Naive thymus-derived CD8-positive, alpha-beta T cell (primary cell): ENCODE measurements around the gene SVIL. TPM values are rescaled to one million over a fixed set of nuclear protein-coding genes. Genes with fewer than 3 reads are reported as not detected.
"Not testable (repeated sequence)": the region's sequence is repeated elsewhere in the genome, so short reads cannot be mapped to it uniquely, and the experiment has no call there.

Source experiments
- ATAC-seq, 2 donors: fragments of 150-1000 bp; cut with Tn5 transposase in 1 of 2; sonication (Bioruptor Pico), chemical (Tn5 transposase) in 1 of 2; 1 replicate in 1 of 2; 2 replicates in 1 of 2; pipeline ENCODE4 v1.10.0; 2021; ENCODE audit warnings: mild to moderate bottlenecking in 2 of 2, moderate library complexity in 2 of 2
- POLR2A ChIA-PET: fragments of 350-600 bp; sonication (Branson Sonifier 250); formaldehyde crosslinking; loops from one replicate; lab custom pipeline; 2021; ENCODE audit warnings: antibody characterized with exemption; lab: Charles Lee
- DNase-seq, 10 donors: peaks; one replicate each; pipeline versions ENCODE4 v3.0.0 to v3.0.0-alpha.2; 2020 to 2022
- H3K27ac Mint-ChIP-seq, 10 donors: one replicate each; pipeline ENCODE4 v1.8.0; 2020 to 2022; ENCODE audit warnings: mild to moderate bottlenecking in 10 of 10, mixed read lengths in 10 of 10, moderate library complexity in 4 of 10, inconsistent platforms in 1 of 10
- H3K27me3 Mint-ChIP-seq, 5 donors: one replicate each; pipeline ENCODE4 v1.8.0; 2021 to 2022; ENCODE audit warnings: mixed read lengths in 5 of 5
- H3K36me3 Mint-ChIP-seq, 3 donors: one replicate each; pipeline ENCODE4 v1.8.0; 2020 to 2022; ENCODE audit warnings: mixed read lengths in 3 of 3, mild to moderate bottlenecking in 2 of 3, inconsistent platforms in 1 of 3
- H3K4me1 Mint-ChIP-seq, 4 donors: one replicate each; pipeline ENCODE4 v1.8.0; 2021 to 2022; ENCODE audit warnings: mixed read lengths in 4 of 4
- H3K4me3 Mint-ChIP-seq, 10 donors: one replicate each; pipeline ENCODE4 v1.8.0; 2020 to 2022; ENCODE audit warnings: mild to moderate bottlenecking in 10 of 10, mixed read lengths in 10 of 10, moderate library complexity in 6 of 10, inconsistent platforms in 1 of 10
- H3K9me3 Mint-ChIP-seq, 9 donors: one replicate each; pipeline ENCODE4 v1.8.0; 2020 to 2022; ENCODE audit warnings: mixed read lengths in 9 of 9, mild to moderate bottlenecking in 3 of 9, inconsistent platforms in 1 of 9, moderate library complexity in 1 of 9
- polyA plus RNA-seq, 3 donors: library from polyadenylated mRNA; unstranded; fragments of 300-500 nt; fragmentation: Illumina TruSeq; gene quantifications; one replicate each; pipeline ENCODE4 v1.2.3, GENCODE V29; 2021
- total RNA-seq, 8 experiments: library from RNA in 2 of 8; stranded (reverse) in 2 of 8; gene quantifications; one replicate each; pipeline ENCODE4 v1.2.3 and lab custom pipeline; 2021 to 2026

SVIL gene
- total and polyA plus RNA-seq, 5 experiments from 2014 or later, result 6.8 to 15.7 (median 12.6) TPM

DNA sequence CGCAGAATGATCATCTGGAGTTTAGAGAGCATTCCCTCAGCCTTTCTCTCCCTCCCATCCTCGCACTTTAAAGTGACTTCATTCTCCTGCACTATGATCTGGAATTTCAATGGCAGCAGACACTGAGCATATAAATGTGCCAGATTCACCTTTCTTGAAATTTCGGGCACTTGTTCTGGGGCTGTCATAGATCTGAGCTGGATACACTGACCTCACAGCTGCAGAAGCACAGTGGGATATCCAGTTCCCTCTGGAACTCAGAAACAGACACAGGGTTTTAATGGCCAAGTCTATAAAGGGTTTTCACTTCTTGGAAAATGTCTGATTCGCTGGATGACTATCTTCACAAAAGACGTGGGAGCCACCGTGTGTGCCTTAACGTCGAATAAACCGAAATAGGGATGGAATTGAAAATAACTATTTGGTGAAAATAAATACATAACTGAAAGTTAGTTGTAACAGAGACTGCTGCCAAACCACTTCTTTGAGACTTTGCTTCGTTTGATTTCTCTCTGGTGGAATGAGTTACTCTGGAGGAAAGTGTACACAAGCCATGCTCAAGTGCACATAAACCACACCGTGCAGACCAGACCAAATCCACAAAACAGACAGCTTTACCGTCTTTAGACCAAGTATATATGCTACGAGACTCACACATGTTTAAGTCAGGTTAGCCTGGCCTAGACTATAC, 126.1 kb downstream of the SVIL start:
- POLR2A ChIA-PET, result no interaction called here

DNA sequence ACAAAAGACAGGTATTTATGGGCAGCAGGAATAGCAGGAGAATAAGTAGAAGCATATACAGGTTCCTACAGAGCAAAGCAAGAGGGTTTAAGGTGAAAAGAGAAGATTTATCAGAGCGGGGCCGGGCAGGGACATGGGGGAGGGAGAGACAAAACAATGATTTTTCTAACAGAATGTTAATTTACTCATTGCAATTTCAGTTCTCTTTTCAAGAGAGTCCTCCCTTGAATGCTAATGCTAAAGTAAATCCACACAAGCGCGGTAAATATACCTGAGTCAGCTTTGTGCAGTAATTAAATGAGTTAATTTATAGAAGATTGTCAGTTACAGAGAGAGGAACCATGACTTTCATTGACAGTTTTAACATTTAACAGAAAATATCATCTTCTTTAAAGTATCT, 127.0 kb downstream of the SVIL start:
- POLR2A ChIA-PET, H3K4me1 Mint-ChIP-seq, H3K27ac Mint-ChIP-seq, H3K9me3 Mint-ChIP-seq, ATAC-seq, H3K4me3 Mint-ChIP-seq, H3K27me3 Mint-ChIP-seq, DNase-seq: not testable (repeated sequence)
- peaks cover 0 to 43% (median 8%) of the 10 kb centered on the region in 3 donors for H3K36me3 Mint-ChIP-seq

More for the DNA sequence above, 126.1 kb downstream of the SVIL start:
- H3K4me1 Mint-ChIP-seq, result peaks cover 0 to 4% (median 0%) of the 10 kb centered on the region in 4 donors
- DNase-seq (no peak), ATAC-seq (no peak)
- no peaks in the 10 kb centered on the region for H3K9me3 Mint-ChIP-seq
- peak overlapping the region in 1 of 10 donors; percentile 26 for H3K27ac Mint-ChIP-seq
- no peaks in the 10 kb centered on the region for H3K27me3 Mint-ChIP-seq
- no peak overlapping the region for H3K4me3 Mint-ChIP-seq
- H3K36me3 Mint-ChIP-seq, result peaks cover 0 to 45% (median 7%) of the 10 kb centered on the region in 3 donors

DNA sequence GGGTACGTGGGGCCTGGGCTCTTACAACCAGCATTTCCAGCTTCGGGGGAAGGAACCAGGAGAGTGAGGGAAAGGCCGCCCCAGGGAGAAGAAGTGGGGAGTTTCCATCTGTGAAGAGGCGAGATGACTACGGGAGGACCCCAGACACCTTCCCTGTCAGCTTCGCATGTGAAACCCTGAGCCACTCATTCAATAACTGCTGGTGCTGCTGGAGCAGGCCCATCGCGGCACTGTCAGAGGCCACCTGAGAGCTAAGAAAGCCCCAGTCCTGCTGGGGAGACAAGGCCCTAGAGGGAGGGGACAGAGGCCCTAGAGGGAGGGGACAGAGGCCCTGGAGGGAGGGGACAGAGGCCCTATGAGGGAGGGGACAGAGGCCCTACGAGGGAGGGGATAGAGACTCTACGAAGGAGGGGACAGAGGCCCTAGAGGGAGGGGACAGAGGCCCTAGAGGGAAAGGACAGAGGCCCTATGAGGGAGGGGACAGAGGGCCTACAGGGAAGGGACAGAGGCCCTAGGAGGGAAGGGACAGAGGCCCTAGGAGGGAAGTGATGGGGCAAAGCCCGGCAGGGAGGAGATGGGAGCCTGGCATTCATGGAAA, 128.3 kb downstream of the SVIL start:
- POLR2A ChIA-PET, result interaction anchor here (0.7 kb wide), 1 partner anchor 75 kb away, joined by 3 read pairs; no protein-coding TSS in a partner anchor
- Mint-ChIP-seq H3K27ac (peak overlapping the region in 1 of 10 donors; percentile 19), H3K36me3 (peaks cover 0 to 37% (median 3%) of the 10 kb centered on the region in 3 donors)
- DNase-seq, H3K9me3 Mint-ChIP-seq, H3K27me3 Mint-ChIP-seq, H3K4me3 Mint-ChIP-seq, H3K4me1 Mint-ChIP-seq, ATAC-seq: not testable (repeated sequence)

DNA sequence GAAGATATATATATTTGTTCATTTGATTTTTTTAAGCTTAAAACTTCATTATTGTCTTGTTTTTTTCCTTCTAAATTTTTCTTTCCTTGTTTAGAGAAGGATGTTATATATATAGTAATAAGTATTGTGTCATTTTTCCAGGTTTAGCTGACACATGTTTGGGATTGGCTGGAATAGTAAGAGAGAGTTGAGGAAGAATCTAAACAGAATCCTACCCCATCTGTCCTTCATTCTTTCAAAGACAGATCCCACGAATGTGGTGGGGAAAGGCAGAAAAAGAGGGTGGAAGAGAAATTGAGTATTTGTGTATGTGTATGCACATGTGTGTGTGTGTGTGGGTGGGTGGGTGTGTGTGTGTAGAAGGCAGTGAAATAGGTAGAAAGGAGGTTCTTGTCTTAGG, 132.4 kb downstream of the SVIL start:
- POLR2A ChIA-PET, result no interaction called here
- Mint-ChIP-seq H3K4me3 (no peak overlapping the region), H3K27ac (no peak overlapping the region)

DNA sequence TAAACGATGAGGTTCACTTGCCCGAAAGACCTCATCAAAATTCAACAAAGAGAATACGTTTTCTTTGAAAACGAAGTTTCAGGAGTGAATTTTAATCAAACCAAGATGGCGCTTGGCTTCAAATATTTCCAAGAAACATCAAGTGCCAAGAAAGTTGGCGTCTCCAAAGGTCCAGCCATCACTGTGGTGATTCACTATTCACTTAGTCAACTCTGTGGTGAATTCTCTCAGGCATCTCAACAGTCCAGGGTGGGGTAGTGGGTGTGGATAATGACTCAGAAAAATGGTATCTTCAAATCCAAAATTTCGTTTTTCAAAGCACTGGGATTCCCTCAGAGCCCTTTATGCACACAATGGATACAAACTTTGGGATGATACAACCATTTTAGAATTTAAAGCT, 133.1 kb downstream of the SVIL start:
- Mint-ChIP-seq H3K4me1 (peaks cover 0 to 2% (median under 1%) of the 10 kb centered on the region in 4 donors), H3K27ac (no peak overlapping the region), H3K9me3 (no peaks in the 10 kb centered on the region), H3K27me3 (no peaks in the 10 kb centered on the region), H3K4me3 (no peak overlapping the region), H3K36me3 (peaks cover 0 to 45% (median 9%) of the 10 kb centered on the region in 3 donors)
- DNase-seq (no peak), ATAC-seq (no peak)
- POLR2A ChIA-PET, result no interaction called here

More for the DNA sequence above, 132.4 kb downstream of the SVIL start:
- Mint-ChIP-seq H3K4me1 (peaks cover 0 to 2% (median 0%) of the 10 kb centered on the region in 4 donors), H3K36me3 (peaks cover 0 to 42% (median 9%) of the 10 kb centered on the region in 3 donors), H3K27me3 (no peaks in the 10 kb centered on the region), H3K9me3 (no peaks in the 10 kb centered on the region)
- DNase-seq (no peak), ATAC-seq (no peak)

DNA sequence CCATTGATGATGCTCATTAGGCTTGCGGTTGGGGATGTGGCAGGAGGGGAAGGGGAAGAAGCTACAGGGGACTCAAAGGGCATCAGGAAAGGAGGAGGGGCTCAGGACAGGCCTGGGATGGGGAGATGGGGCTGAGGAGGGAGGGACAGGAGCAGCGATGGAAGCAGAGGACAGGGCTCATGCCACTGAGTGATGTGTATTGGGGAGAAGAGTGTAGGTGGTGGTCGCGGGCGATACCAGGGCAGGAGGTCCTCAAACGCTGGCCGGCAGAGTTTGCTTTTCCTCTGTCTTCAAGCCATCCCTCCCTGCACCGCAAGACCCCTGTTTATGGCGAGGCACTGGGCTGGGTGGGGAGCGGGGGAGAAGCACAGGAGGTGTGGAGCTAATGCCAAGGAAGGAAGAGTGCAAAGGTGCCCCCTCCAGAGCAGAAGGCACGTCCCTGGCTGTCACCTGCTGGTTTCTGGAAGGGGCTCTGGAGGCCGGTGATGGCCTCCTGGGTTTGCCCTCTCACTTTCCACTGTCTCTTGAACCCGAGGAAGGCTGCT, 134.7 kb downstream of the SVIL start:
- DNase-seq (no peak), ATAC-seq (no peak)
- Mint-ChIP-seq H3K4me3 (peak overlapping the region in 1 of 10 donors; percentile 51), H3K27ac (peak overlapping the region in 1 of 10 donors; percentile 75), H3K36me3 (peaks cover 0 to 51% (median 15%) of the 10 kb centered on the region in 3 donors), H3K4me1 (peaks cover 0 to 5% (median 2%) of the 10 kb centered on the region in 4 donors), H3K9me3 (no peaks in the 10 kb centered on the region), H3K27me3 (no peaks in the 10 kb centered on the region)
- POLR2A ChIA-PET, result no interaction called here

DNA sequence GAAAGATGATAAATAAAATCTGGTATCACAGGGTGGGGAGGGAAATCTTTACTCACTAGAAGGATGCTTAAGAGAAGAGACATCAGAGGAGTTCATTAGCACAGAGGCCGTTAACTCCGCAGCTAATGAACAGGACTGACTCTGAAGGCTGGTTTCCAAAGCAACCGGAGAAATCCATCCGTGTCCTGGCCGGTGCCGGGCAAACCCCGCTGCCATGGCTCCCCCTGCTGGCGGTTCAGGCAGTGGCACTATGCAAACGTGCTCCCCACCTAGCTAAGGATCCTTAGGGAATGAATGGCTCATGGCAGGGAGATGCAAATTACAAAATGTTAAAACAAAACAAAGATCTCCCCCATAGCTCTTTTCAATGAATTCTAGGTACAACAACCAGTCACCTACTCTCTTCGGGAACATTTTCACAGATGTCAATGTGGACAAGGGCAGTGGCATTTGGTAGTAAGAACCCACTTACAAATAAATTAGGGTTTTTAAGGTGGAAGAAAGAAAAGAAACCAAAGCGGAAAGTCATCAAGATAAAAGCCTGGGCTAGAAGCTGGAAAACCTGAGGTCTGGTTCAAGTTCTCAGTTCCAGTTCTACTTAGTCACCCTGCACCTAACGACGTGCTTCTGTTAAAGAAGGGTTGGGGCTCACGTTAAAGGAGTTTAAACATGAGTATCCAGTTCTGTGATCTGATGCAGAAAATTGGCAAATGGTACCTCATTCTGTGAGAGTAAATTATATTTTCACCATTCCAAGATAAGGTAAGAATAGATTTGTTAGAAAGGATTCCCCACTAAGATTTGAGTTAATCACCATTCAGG, 138.2 kb downstream of the SVIL start:
- DNase-seq (peak; percentile 7 to 73 (median 41)), ATAC-seq (peak; percentile 61 to 65)
- POLR2A ChIA-PET, result no interaction called here
- no peaks in the 10 kb centered on the region for H3K27me3 Mint-ChIP-seq
- no peak overlapping the region for H3K4me3 Mint-ChIP-seq
- H3K36me3 Mint-ChIP-seq, result peaks cover 3 to 68% (median 26%) of the 10 kb centered on the region in 3 donors
- H3K27ac Mint-ChIP-seq, result no peak overlapping the region
- no peaks in the 10 kb centered on the region for H3K9me3 Mint-ChIP-seq
- H3K4me1 Mint-ChIP-seq, result peaks cover 0 to 5% (median 2%) of the 10 kb centered on the region in 4 donors

DNA sequence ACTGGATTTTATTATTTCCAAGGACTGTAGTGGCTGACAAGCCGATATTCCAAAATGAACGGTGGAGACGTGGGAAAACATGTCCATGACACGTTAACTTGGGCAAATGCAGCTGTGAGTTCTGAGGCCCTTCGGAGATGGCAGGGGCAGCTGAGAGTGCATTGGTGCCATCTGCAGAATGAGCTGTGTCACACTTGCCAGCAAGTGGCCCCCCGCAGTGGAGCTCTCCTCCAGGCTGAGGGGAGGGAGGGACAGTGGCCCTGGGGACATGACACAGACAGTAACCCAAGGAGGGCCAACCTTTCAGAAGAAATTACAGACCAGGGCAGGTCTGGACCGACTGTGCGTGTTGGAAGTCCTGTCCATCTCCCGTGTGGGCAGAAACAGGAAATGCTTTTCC, 139.4 kb downstream of the SVIL start:
- H3K36me3 Mint-ChIP-seq, result peaks cover 3 to 74% (median 38%) of the 10 kb centered on the region in 3 donors
- H3K27me3 Mint-ChIP-seq, result no peaks in the 10 kb centered on the region
- H3K4me3 Mint-ChIP-seq, result no peak overlapping the region
- H3K9me3 Mint-ChIP-seq, result no peaks in the 10 kb centered on the region
- H3K27ac Mint-ChIP-seq, result peak overlapping the region in 1 of 10 donors; percentile 36
- POLR2A ChIA-PET, result no interaction called here
- DNase-seq, result no peak
- no peak for ATAC-seq
- peaks cover 0 to 5% (median 2%) of the 10 kb centered on the region in 4 donors for H3K4me1 Mint-ChIP-seq

DNA sequence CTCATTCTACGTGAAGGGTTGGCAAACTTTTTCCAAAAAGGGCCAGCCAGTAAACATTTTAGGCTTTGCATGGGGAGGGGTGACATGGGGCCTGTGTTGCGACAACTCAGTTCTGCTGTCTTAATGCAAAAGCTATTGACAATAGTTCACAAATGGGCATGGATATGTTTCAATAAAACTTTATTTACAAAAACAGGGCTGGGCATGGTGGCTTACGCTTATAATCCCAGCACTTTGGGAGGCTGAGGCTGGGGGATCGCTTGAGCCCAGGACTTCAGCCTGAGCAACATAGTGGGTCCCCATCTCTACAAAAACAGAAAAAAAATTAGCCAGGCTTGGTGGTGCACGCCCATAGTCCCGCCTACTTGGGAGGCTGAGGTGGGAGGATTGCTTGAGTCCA, 141.1 kb downstream of the SVIL start:
- no peak overlapping the region for H3K27ac Mint-ChIP-seq
- ATAC-seq (no peak), DNase-seq (no peak)
- H3K36me3 Mint-ChIP-seq, result peaks cover 3 to 83% (median 45%) of the 10 kb centered on the region in 3 donors
- no peak overlapping the region for H3K4me3 Mint-ChIP-seq
- H3K4me1 Mint-ChIP-seq, result peaks cover 0 to 5% (median 1%) of the 10 kb centered on the region in 4 donors
- POLR2A ChIA-PET, result no interaction called here
- no peaks in the 10 kb centered on the region for H3K9me3 Mint-ChIP-seq
- H3K27me3 Mint-ChIP-seq, result no peaks in the 10 kb centered on the region

DNA sequence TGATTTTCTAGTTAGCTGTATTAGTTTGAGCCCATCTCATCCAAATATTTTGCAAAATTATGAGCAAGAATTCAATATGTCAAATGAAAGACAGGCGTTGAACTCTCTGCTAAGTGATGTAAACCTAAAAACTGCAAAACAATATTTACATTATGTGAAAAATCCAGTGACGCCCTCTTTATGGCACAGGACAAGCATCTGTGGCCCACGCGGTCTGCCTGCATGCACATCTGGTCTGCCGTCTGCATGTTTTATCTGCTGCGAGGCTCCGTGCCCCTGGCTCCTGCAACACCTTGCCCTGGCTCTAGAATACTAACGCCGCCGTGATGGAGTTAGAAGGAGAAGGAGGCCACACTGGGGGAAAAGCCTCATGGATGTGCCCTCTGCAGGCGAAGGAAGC, 142.0 kb downstream of the SVIL start:
- peaks cover 3 to 86% (median 55%) of the 10 kb centered on the region in 3 donors for H3K36me3 Mint-ChIP-seq
- POLR2A ChIA-PET, result no interaction called here
- H3K9me3 Mint-ChIP-seq, result no peaks in the 10 kb centered on the region
- DNase-seq (no peak), ATAC-seq (no peak)
- no peak overlapping the region for H3K27ac Mint-ChIP-seq
- no peaks in the 10 kb centered on the region for H3K27me3 Mint-ChIP-seq
- H3K4me3 Mint-ChIP-seq, result no peak overlapping the region
- peaks cover 1 to 8% (median 5%) of the 10 kb centered on the region in 4 donors for H3K4me1 Mint-ChIP-seq

DNA sequence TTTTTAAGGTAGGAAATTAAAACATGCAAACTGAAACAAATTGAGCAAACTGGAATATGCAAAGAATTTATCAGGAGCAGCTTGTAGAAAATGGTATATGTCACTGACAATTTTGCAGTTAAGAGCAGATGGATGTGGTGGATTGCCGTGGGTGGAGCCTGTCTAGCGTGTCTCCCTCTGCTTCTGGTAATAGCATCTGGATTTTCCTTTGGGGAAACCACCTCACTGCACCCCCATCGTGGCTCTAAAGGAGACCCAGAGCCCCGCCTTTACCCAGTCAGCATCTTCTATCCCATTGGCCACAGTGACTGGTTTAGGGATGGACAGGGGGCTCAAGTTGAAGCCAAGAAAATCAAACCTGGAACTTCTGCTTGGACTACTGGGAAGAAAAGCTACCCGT, 142.9 kb downstream of the SVIL start:
- Mint-ChIP-seq H3K27me3 (no peaks in the 10 kb centered on the region), H3K27ac (no peak overlapping the region), H3K4me1 (peaks cover 7 to 15% (median 14%) of the 10 kb centered on the region in 4 donors), H3K36me3 (peaks cover 3 to 83% (median 59%) of the 10 kb centered on the region in 3 donors), H3K9me3 (no peaks in the 10 kb centered on the region), H3K4me3 (no peak overlapping the region)
- no peak for ATAC-seq
- POLR2A ChIA-PET, result no interaction called here
- DNase-seq, result no peak

DNA sequence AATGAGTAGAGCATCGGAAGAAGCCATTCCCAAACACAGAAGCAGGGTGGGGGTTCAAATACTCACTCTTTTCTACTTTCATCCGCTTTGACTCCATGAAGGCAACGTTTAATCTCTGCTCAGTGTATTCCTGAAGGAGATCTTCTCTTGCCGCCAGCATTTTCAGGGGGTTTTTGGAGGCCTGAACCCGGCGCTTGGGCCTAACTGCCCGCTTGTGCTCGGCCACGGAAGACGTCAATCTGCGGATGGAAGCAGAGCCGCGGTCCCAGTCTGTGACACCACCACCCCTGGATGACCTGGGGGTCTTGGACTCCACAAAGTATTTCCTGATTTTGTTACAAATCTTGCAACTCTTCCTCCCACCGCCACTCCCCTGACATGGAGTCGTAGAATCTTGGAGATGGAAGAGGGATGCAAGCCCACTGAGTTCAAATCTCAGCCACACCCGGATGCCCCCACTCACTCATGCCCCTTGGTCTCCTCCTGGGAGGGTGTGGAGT, 143.9 kb downstream of the SVIL start:
- peaks cover 3 to 89% (median 64%) of the 10 kb centered on the region in 3 donors for H3K36me3 Mint-ChIP-seq
- H3K27me3 Mint-ChIP-seq, H3K27ac Mint-ChIP-seq, DNase-seq, H3K4me3 Mint-ChIP-seq, H3K9me3 Mint-ChIP-seq, ATAC-seq, POLR2A ChIA-PET: not testable (repeated sequence)
- peaks cover 9 to 20% (median 16%) of the 10 kb centered on the region in 4 donors for H3K4me1 Mint-ChIP-seq
